Spinal cord (tissue), 10 donors: ENCODE results near the gene CELA1. TPM values are rescaled to one million over a fixed set of nuclear protein-coding genes. Genes with fewer than 3 reads are reported as not detected.
A peak's percentile ranks its signal among the peaks of the same experiment; 100 is the strongest.
"Not testable (repeated sequence)": the region's sequence is repeated elsewhere in the genome, so short reads cannot be mapped to it uniquely, and the experiment has no call there.

Experiments used
- DNase-seq, 6 donors: peaks; one replicate each; pipeline versions ENCODE4 v3.0.0 to v3.0.0-alpha.2; 2013 to 2015; ENCODE audit warnings: low spot score in 6 of 6, low read depth in 4 of 6
- H3K27ac ChIP-seq: one replicate; pipeline ENCODE4 v1.5.1; 2013; ENCODE audit warnings: low read depth, low read length, control low read depth
- H3K27me3 ChIP-seq: one replicate; pipeline ENCODE4 v1.6.1; 2013; ENCODE audit warnings: low read length; ENCODE audit not compliant: control insufficient read depth, insufficient read depth
- H3K36me3 ChIP-seq: one replicate; pipeline ENCODE4 v1.6.1; 2013; ENCODE audit warnings: low read length; ENCODE audit not compliant: control insufficient read depth, insufficient read depth
- H3K4me1 ChIP-seq: one replicate; pipeline ENCODE4 v1.6.1; 2013; ENCODE audit warnings: low read length; ENCODE audit not compliant: control insufficient read depth, insufficient read depth
- H3K4me3 ChIP-seq: one replicate; pipeline ENCODE4 v1.5.1; 2013; ENCODE audit warnings: low read depth, low read length, control low read depth
- H3K9me3 ChIP-seq: one replicate; pipeline ENCODE4 v1.6.1; 2013; ENCODE audit warnings: low read length; ENCODE audit not compliant: control insufficient read depth, insufficient read depth
- WGBS: methylation state at CpG from one replicate; pipeline ENCODE4 v1.1.5; 2013; ENCODE audit warnings: missing lambda C conversion rate; ENCODE audit not compliant: insufficient coverage; 5-methylcytosine and 5-hydroxymethylcytosine counted together
- polyA plus RNA-seq, 2 donors: library from polyadenylated mRNA; unstranded; fragments of 120-200 nt; gene quantifications; one replicate each; pipeline ENCODE4 v1.2.1, GENCODE V29; 2013; ENCODE audit not compliant: insufficient read length in 2 of 2
- total RNA-seq, 2 donors: library from RNA; depleted of rRNA in 1 of 2; stranded (reverse); fragments of 120-200 nt in 1 of 2; fragments of >200 nt in 1 of 2; gene quantifications; one replicate each; pipeline versions ENCODE4 v1.2.3 to v1.2.4, GENCODE V29; 2013 to 2014
- donor health status: healthy.

CELA1 gene
- total and polyA plus RNA-seq, 4 donors: not detected

- not testable (repeated sequence) for H3K27ac ChIP-seq, H3K27me3 ChIP-seq, H3K36me3 ChIP-seq, DNase-seq, H3K4me3 ChIP-seq, H3K9me3 ChIP-seq, H3K4me1 ChIP-seq
- 91% methylated on average over 4 of the region's 10 CpGs for WGBS
Observed at GRCh38 chr12:51294097-51294496, 52.4 kb downstream of the CELA1 start.

- Histone ChIP-seq H3K4me3 (no peak overlapping the region), H3K9me3 (no peaks in the 10 kb centered on the region), H3K27ac (no peak overlapping the region), H3K4me1 (no peaks in the 10 kb centered on the region), H3K27me3 (no peaks in the 10 kb centered on the region), H3K36me3 (no peaks in the 10 kb centered on the region)
- DNase-seq: peak in 1 of 6 donors; percentile 11
Observed at GRCh38 chr12:51293696-51294095, 52.8 kb downstream of the CELA1 start.

GRCh38 chr12:51291603-51292513 is 54.6 kb downstream of the CELA1 start:
- DNase-seq, H3K36me3 ChIP-seq, H3K4me1 ChIP-seq, H3K9me3 ChIP-seq, H3K27ac ChIP-seq, H3K27me3 ChIP-seq, H3K4me3 ChIP-seq: not testable (repeated sequence)
- WGBS: 90% methylated on average over 6 of the region's 9 CpGs

- Histone ChIP-seq H3K4me3 (no peak overlapping the region), H3K27me3 (no peaks in the 10 kb centered on the region), H3K27ac (no peak overlapping the region), H3K4me1 (no peaks in the 10 kb centered on the region), H3K9me3 (no peaks in the 10 kb centered on the region), H3K36me3 (no peaks in the 10 kb centered on the region)
- WGBS: no CpG with 5 or more reads among the region's 1 CpG
- DNase-seq: no peak
Observed at GRCh38 chr12:51285843-51286242, 60.6 kb downstream of the CELA1 start.

DNA sequence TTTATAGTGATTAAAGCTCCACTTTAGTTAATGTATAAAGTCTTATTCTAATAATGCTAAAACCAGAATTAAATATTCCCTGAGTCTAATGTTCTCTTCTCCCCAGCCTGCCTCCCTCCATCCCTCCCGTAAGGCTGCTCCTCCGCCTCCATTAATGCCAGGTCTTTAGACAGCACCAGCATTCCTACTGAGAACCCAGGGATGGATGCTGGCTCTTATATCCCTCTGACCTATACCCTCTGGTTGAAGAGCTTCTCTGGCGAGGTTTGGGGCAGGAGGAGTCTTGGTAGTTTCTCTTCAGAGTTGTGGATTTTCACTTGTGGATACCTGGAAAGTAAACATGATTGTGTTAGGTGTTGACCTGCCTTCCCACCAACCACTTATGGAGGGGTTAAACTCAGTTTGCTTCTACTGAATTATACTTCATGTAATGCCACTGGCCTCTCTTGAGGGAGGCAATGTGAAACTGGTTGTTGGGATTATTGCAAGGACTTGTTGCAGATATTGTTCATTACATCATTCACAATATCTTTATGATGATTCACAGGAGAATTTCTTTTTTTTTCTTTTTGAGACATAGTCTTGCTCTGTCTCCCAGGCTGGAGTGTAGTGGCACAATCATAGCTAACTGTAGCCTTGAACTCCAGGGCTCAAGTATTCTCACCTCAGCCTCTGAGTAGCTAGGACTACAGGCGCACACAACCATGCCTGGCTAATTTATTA is 65.1 kb downstream of the CELA1 start:
- H3K27ac ChIP-seq: no peak overlapping the region
- no peak overlapping the region for H3K4me3 ChIP-seq
- H3K36me3 ChIP-seq: no peaks in the 10 kb centered on the region
- no peaks in the 10 kb centered on the region for H3K4me1 ChIP-seq
- H3K9me3 ChIP-seq: no peaks in the 10 kb centered on the region
- H3K27me3 ChIP-seq: no peaks in the 10 kb centered on the region
- DNase-seq: no peak
- 82% methylated on average over 2 of the region's 4 CpGs for WGBS

Other genes with a start within 250 kb of the CELA1 start
- 10 to 100 TPM; 23.2 to 23.7 TPM for gene TFCP2, start 173.5 kb downstream of the CELA1 start, total RNA-seq
- 10 to 100 TPM; 49.1 to 50.6 TPM for gene TFCP2, start 173.5 kb downstream of the CELA1 start, polyA plus RNA-seq
- 1 to 10 TPM; 8.8 to 9.1 TPM for gene POU6F1, start 128.6 kb downstream of the CELA1 start, total RNA-seq
- 10 to 100 TPM; 33.5 to 44.2 TPM for gene POU6F1, start 128.6 kb downstream of the CELA1 start, polyA plus RNA-seq
- gene DAZAP2, start 107.9 kb downstream of the CELA1 start, total RNA-seq: 100 to 1,000 TPM in 1 of 2 donors, 10 to 100 TPM in 1; 69.4 to 124 TPM
- gene DAZAP2, start 107.9 kb downstream of the CELA1 start, polyA plus RNA-seq: 100 to 1,000 TPM; 169 to 199 TPM
- 10 to 100 TPM in 1 of 2 donors, 1 to 10 TPM in 1; 5.1 to 17.6 TPM for gene SMAGP, start 76.3 kb downstream of the CELA1 start, total RNA-seq
- 1 to 10 TPM; 6.0 to 8.3 TPM for gene SMAGP, start 76.3 kb downstream of the CELA1 start, polyA plus RNA-seq
- 1 to 10 TPM; 5.6 to 7.2 TPM for gene BIN2, start 22.5 kb downstream of the CELA1 start, total RNA-seq
- gene BIN2, start 22.5 kb downstream of the CELA1 start, polyA plus RNA-seq: 1 to 10 TPM; 6.0 to 8.4 TPM
- 1 to 10 TPM; 1.2 to 5.0 TPM for gene GALNT6, start 44.7 kb upstream of the CELA1 start, total RNA-seq
- under 1 TPM; 0.80 to 0.82 TPM for gene GALNT6, start 44.7 kb upstream of the CELA1 start, polyA plus RNA-seq
- 10 to 100 TPM; 10.9 to 30.0 TPM for gene SLC4A8, start 78.2 kb upstream of the CELA1 start, total RNA-seq
- 10 to 100 TPM; 18.0 to 23.8 TPM for gene SLC4A8, start 78.2 kb upstream of the CELA1 start, polyA plus RNA-seq
- gene SCN8A, start 244.6 kb upstream of the CELA1 start, total RNA-seq: 10 to 100 TPM; 11.4 to 80.2 TPM
- gene SCN8A, start 244.6 kb upstream of the CELA1 start, polyA plus RNA-seq: 10 to 100 TPM; 19.0 to 19.3 TPM